Measurements from ENCODE around the gene DLX3. TPM values are rescaled to one million over a fixed set of nuclear protein-coding genes. Genes with fewer than 3 reads are reported as not detected.

Gene DLX3
- polyA plus RNA-seq, 1 of the 3 experiments (the other 2 are of a cell fraction) = not detected

- H3K4me3 ChIP-seq (ENCODE audit: low read depth in 2 of 2, low read length in 1 of 2) = no peak overlapping the region
- peaks cover 0 to 10% of the 10 kb centered on the region in 2 experiments; a peak in 1 of 4 replicates for H3K4me1 ChIP-seq (ENCODE audit: control insufficient read depth in 1 of 2, insufficient read depth in 2 of 2, low read depth in 1 of 2, low read length in 1 of 2)
- H3K36me3 ChIP-seq (replicated peaks in 1 of 2; ENCODE audit: control insufficient read depth in 1 of 2, insufficient read depth in 2 of 2, low read length in 1 of 2) = no peaks in the 10 kb centered on the region
- CTCF ChIA-PET = interaction anchor here (1.0 to 55.0 kb wide), 8 partner anchors 10 to 399 kb away, joined by 3 to 1225 read pairs (median 4); partner anchors contain the start of gene DLX3
- peaks cover 100% of the 10 kb centered on the region for H3K27me3 ChIP-seq (ENCODE audit: insufficient read depth)
- H3K4me2 ChIP-seq = no peak overlapping the region
- no peak overlapping the region for H3K9ac ChIP-seq
- H3K9me2 ChIP-seq = no peaks in the 10 kb centered on the region
- H3K27ac ChIP-seq (ENCODE audit: low read depth in 2 of 2, low read length in 1 of 2) = no peak overlapping the region
- 11% methylated on average over 3 of the region's 3 CpGs for WGBS (ENCODE audit: low lambda C conversion rate)
- no peak for DNase-seq
- H2AFZ ChIP-seq (ENCODE audit: low read depth) = no peak overlapping the region
- POLR2A ChIA-PET = no interaction called here
- no peaks in the 10 kb centered on the region for H3F3A ChIP-seq (replicated peaks; ENCODE audit: insufficient read depth)
- TF ChIP-seq, protein P1, sequence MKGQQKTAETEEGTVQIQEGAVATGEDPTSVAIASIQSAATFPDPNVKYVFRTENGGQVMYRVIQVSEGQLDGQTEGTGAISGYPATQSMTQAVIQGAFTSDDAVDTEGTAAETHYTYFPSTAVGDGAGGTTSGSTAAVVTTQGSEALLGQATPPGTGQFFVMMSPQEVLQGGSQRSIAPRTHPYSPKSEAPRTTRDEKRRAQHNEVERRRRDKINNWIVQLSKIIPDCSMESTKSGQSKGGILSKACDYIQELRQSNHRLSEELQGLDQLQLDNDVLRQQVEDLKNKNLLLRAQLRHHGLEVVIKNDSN (IDR thresholded peaks at IDR 0.05; ENCODE audit: borderline replicate concordance, low read depth) = no peak
- no peaks in the 10 kb centered on the region for H3K9me3 ChIP-seq
- no peaks in the 10 kb centered on the region for H4K20me1 ChIP-seq (ENCODE audit: insufficient read depth)
- no peaks in the 10 kb centered on the region for H3K79me2 ChIP-seq (ENCODE audit: insufficient read depth)
Measured at GRCh38 chr17:49966767-49967166, 28.3 kb downstream of the DLX3 start.

- Histone ChIP-seq H3F3A (replicated peaks; ENCODE audit: insufficient read depth) (no peaks in the 10 kb centered on the region), H3K79me2 (ENCODE audit: insufficient read depth) (no peaks in the 10 kb centered on the region), H2AFZ (ENCODE audit: low read depth) (no peak overlapping the region), H3K36me3 (replicated peaks in 1 of 2; ENCODE audit: control insufficient read depth in 1 of 2, insufficient read depth in 2 of 2, low read length in 1 of 2) (no peaks in the 10 kb centered on the region), H3K9me2 (no peaks in the 10 kb centered on the region), H3K27ac (ENCODE audit: low read depth in 2 of 2, low read length in 1 of 2) (no peak overlapping the region), H3K4me3 (ENCODE audit: low read depth in 2 of 2, low read length in 1 of 2) (no peak overlapping the region), H3K9ac (no peak overlapping the region), H3K27me3 (ENCODE audit: insufficient read depth) (peaks cover 100% of the 10 kb centered on the region), H3K4me1 (ENCODE audit: control insufficient read depth in 1 of 2, insufficient read depth in 2 of 2, low read depth in 1 of 2, low read length in 1 of 2) (peaks cover 0 to 8% of the 10 kb centered on the region in 2 experiments; a peak in 1 of 4 replicates), H4K20me1 (ENCODE audit: insufficient read depth) (no peaks in the 10 kb centered on the region), H3K9me3 (no peaks in the 10 kb centered on the region), H3K4me2 (no peak overlapping the region)
- WGBS (ENCODE audit: low lambda C conversion rate) = 17% methylated on average over 15 of the region's 16 CpGs
- no peak for DNase-seq
- no peak for TF ChIP-seq MEF2A (IDR thresholded peaks at IDR 0.05; ENCODE audit: borderline replicate concordance, low read depth)
- no peak for TF ChIP-seq RFX5 (IDR thresholded peaks at IDR 0.05; ENCODE audit: low read length)
- CTCF ChIA-PET = interaction anchor here (0.7 to 55.0 kb wide), 5 partner anchors 9 to 398 kb away, joined by 3 to 1225 read pairs (median 5); partner anchors contain the start of gene DLX3
- POLR2A ChIA-PET = no interaction called here
Measured at GRCh38 chr17:49965524-49965909, 29.5 kb downstream of the DLX3 start.

GRCh38 chr17:49964769-49965523 lies 30.1 kb downstream of the DLX3 start:
- Histone ChIP-seq H3K4me3 (ENCODE audit: low read depth in 2 of 2, low read length in 1 of 2) (no peak overlapping the region), H3F3A (replicated peaks; ENCODE audit: insufficient read depth) (no peaks in the 10 kb centered on the region), H2AFZ (ENCODE audit: low read depth) (no peak overlapping the region), H3K4me2 (no peak overlapping the region), H3K36me3 (replicated peaks in 1 of 2; ENCODE audit: control insufficient read depth in 1 of 2, insufficient read depth in 2 of 2, low read length in 1 of 2) (no peaks in the 10 kb centered on the region), H3K4me1 (ENCODE audit: control insufficient read depth in 1 of 2, insufficient read depth in 2 of 2, low read depth in 1 of 2, low read length in 1 of 2) (peaks cover 0 to 8% of the 10 kb centered on the region in 2 experiments; a peak in 1 of 4 replicates), H3K27ac (ENCODE audit: low read depth in 2 of 2, low read length in 1 of 2) (no peak overlapping the region), H3K9me2 (no peaks in the 10 kb centered on the region), H4K20me1 (ENCODE audit: insufficient read depth) (no peaks in the 10 kb centered on the region), H3K9me3 (no peaks in the 10 kb centered on the region), H3K27me3 (ENCODE audit: insufficient read depth) (peaks cover 96% of the 10 kb centered on the region), H3K79me2 (ENCODE audit: insufficient read depth) (no peaks in the 10 kb centered on the region), H3K9ac (no peak overlapping the region)
- CTCF ChIA-PET = interaction anchor here (0.7 to 55.0 kb wide), 5 partner anchors 13 to 103 kb away, joined by 3 to 1225 read pairs (median 43); partner anchors contain the start of gene DLX3
- 23% methylated on average over 46 of the region's 52 CpGs for WGBS (ENCODE audit: low lambda C conversion rate)
- POLR2A ChIA-PET = no interaction called here
- DNase-seq = no peak
- no peak for TF ChIP-seq EP300 (IDR thresholded peaks at IDR 0.05; ENCODE audit: borderline replicate concordance in 1 of 2, low read depth in 1 of 2, low read length in 1 of 2)
- peak; percentile 59; the same call in 1 of the 2 replicates for TF ChIP-seq EZH2phosphoT487 (IDR thresholded peaks at IDR 0.05; ENCODE audit: borderline replicate concordance, low read depth)
